Activated naive CD8-positive, alpha-beta T cell (primary cell): ENCODE measurements around the gene IGSF3.

Source experiments
- H3K27ac Mint-ChIP-seq: one replicate; pipeline ENCODE4 v1.8.0; 2021; ENCODE audit warnings: mixed read lengths
- H3K27me3 Mint-ChIP-seq: one replicate; pipeline ENCODE4 v1.8.0; 2021; ENCODE audit warnings: mixed read lengths
- H3K36me3 Mint-ChIP-seq: one replicate; pipeline ENCODE4 v1.8.0; 2021; ENCODE audit warnings: mixed read lengths
- H3K4me1 Mint-ChIP-seq: one replicate; pipeline ENCODE4 v1.8.0; 2021; ENCODE audit warnings: low read depth, mixed read lengths
- H3K4me3 Mint-ChIP-seq: one replicate; pipeline ENCODE4 v1.8.0; 2021; ENCODE audit warnings: mild to moderate bottlenecking, mixed read lengths
- H3K9me3 Mint-ChIP-seq: one replicate; pipeline ENCODE4 v1.8.0; 2021; ENCODE audit warnings: low read depth, mixed read lengths

The IGSF3 gene

GRCh38 chr1:116544588-116545358 lies 122.8 kb downstream of the IGSF3 start:
- H3K36me3 Mint-ChIP-seq = peaks cover 28% of the 10 kb centered on the region
- peaks cover 32% of the 10 kb centered on the region for H3K4me1 Mint-ChIP-seq
- no peaks in the 10 kb centered on the region for H3K27me3 Mint-ChIP-seq
- peak overlapping the region; percentile 97 for H3K27ac Mint-ChIP-seq
- H3K4me3 Mint-ChIP-seq = peak overlapping the region; percentile 72
- no peaks in the 10 kb centered on the region for H3K9me3 Mint-ChIP-seq

- Mint-ChIP-seq H3K27ac (no peak overlapping the region), H3K4me3 (no peak overlapping the region), H3K36me3 (peaks cover 29% of the 10 kb centered on the region), H3K4me1 (peaks cover 41% of the 10 kb centered on the region), H3K9me3 (no peaks in the 10 kb centered on the region), H3K27me3 (no peaks in the 10 kb centered on the region)
Observed at GRCh38 chr1:116540088-116540487, 127.4 kb downstream of the IGSF3 start.

- H3K4me3 Mint-ChIP-seq = no peak overlapping the region
- peak overlapping the region; percentile 24 for H3K27ac Mint-ChIP-seq
- H3K4me1 Mint-ChIP-seq = peaks cover 29% of the 10 kb centered on the region
- no peaks in the 10 kb centered on the region for H3K9me3 Mint-ChIP-seq
- peaks cover 30% of the 10 kb centered on the region for H3K36me3 Mint-ChIP-seq
- H3K27me3 Mint-ChIP-seq = no peaks in the 10 kb centered on the region
Observed at GRCh38 chr1:116538544-116538943, 129.0 kb downstream of the IGSF3 start.

- Mint-ChIP-seq H3K9me3 (no peaks in the 10 kb centered on the region), H3K4me1 (peaks cover 28% of the 10 kb centered on the region), H3K36me3 (peaks cover 30% of the 10 kb centered on the region), H3K4me3 (no peak overlapping the region), H3K27me3 (no peaks in the 10 kb centered on the region), H3K27ac (peak overlapping the region; percentile 12)
Observed at GRCh38 chr1:116537898-116538297, 129.6 kb downstream of the IGSF3 start.

GRCh38 chr1:116537040-116537831 lies 130.3 kb downstream of the IGSF3 start:
- H3K4me1 Mint-ChIP-seq = peaks cover 28% of the 10 kb centered on the region
- H3K4me3 Mint-ChIP-seq = no peak overlapping the region
- H3K27ac Mint-ChIP-seq = no peak overlapping the region
- H3K9me3 Mint-ChIP-seq = no peaks in the 10 kb centered on the region
- no peaks in the 10 kb centered on the region for H3K27me3 Mint-ChIP-seq
- peaks cover 26% of the 10 kb centered on the region for H3K36me3 Mint-ChIP-seq

GRCh38 chr1:116534014-116534739 lies 133.4 kb downstream of the IGSF3 start:
- no peak overlapping the region for H3K27ac Mint-ChIP-seq
- H3K36me3 Mint-ChIP-seq = peaks cover 21% of the 10 kb centered on the region
- no peaks in the 10 kb centered on the region for H3K27me3 Mint-ChIP-seq
- no peak overlapping the region for H3K4me3 Mint-ChIP-seq
- peaks cover 16% of the 10 kb centered on the region for H3K4me1 Mint-ChIP-seq
- H3K9me3 Mint-ChIP-seq = no peaks in the 10 kb centered on the region

- no peak overlapping the region for H3K27ac Mint-ChIP-seq
- H3K36me3 Mint-ChIP-seq = peaks cover 23% of the 10 kb centered on the region
- no peak overlapping the region for H3K4me3 Mint-ChIP-seq
- no peaks in the 10 kb centered on the region for H3K27me3 Mint-ChIP-seq
- H3K4me1 Mint-ChIP-seq = peaks cover 9% of the 10 kb centered on the region
- H3K9me3 Mint-ChIP-seq = no peaks in the 10 kb centered on the region
Observed at GRCh38 chr1:116533429-116533820, 134.1 kb downstream of the IGSF3 start.

GRCh38 chr1:116532671-116533428 lies 134.7 kb downstream of the IGSF3 start:
- no peaks in the 10 kb centered on the region for H3K27me3 Mint-ChIP-seq
- peaks cover 26% of the 10 kb centered on the region for H3K36me3 Mint-ChIP-seq
- no peak overlapping the region for H3K27ac Mint-ChIP-seq
- H3K4me1 Mint-ChIP-seq = peaks cover 3% of the 10 kb centered on the region
- H3K9me3 Mint-ChIP-seq = no peaks in the 10 kb centered on the region
- H3K4me3 Mint-ChIP-seq = no peak overlapping the region

- Mint-ChIP-seq H3K27me3 (no peaks in the 10 kb centered on the region), H3K27ac (no peak overlapping the region), H3K9me3 (no peaks in the 10 kb centered on the region), H3K4me3 (no peak overlapping the region), H3K4me1 (peaks cover 3% of the 10 kb centered on the region), H3K36me3 (peaks cover 26% of the 10 kb centered on the region)
Observed at GRCh38 chr1:116531917-116532316, 135.6 kb downstream of the IGSF3 start.

- no peaks in the 10 kb centered on the region for H3K9me3 Mint-ChIP-seq
- no peak overlapping the region for H3K27ac Mint-ChIP-seq
- no peak overlapping the region for H3K4me3 Mint-ChIP-seq
- H3K27me3 Mint-ChIP-seq = no peaks in the 10 kb centered on the region
- no peaks in the 10 kb centered on the region for H3K4me1 Mint-ChIP-seq
- H3K36me3 Mint-ChIP-seq = peaks cover 30% of the 10 kb centered on the region
Observed at GRCh38 chr1:116529681-116530080, 137.9 kb downstream of the IGSF3 start.

- Mint-ChIP-seq H3K4me3 (no peak overlapping the region), H3K27me3 (no peaks in the 10 kb centered on the region), H3K9me3 (no peaks in the 10 kb centered on the region), H3K4me1 (no peaks in the 10 kb centered on the region), H3K27ac (no peak overlapping the region), H3K36me3 (peaks cover 30% of the 10 kb centered on the region)
Observed at GRCh38 chr1:116529199-116529631, 138.3 kb downstream of the IGSF3 start.

- H3K4me3 Mint-ChIP-seq = no peak overlapping the region
- H3K36me3 Mint-ChIP-seq = peaks cover 24% of the 10 kb centered on the region
- H3K27me3 Mint-ChIP-seq = no peaks in the 10 kb centered on the region
- no peak overlapping the region for H3K27ac Mint-ChIP-seq
- H3K4me1 Mint-ChIP-seq = no peaks in the 10 kb centered on the region
- H3K9me3 Mint-ChIP-seq = no peaks in the 10 kb centered on the region
Observed at GRCh38 chr1:116528329-116529083, 139.0 kb downstream of the IGSF3 start.

GRCh38 chr1:116525440-116525839 lies 142.1 kb downstream of the IGSF3 start:
- Mint-ChIP-seq H3K36me3 (peaks cover 19% of the 10 kb centered on the region), H3K4me1 (no peaks in the 10 kb centered on the region), H3K27me3 (no peaks in the 10 kb centered on the region), H3K9me3 (no peaks in the 10 kb centered on the region), H3K4me3 (no peak overlapping the region), H3K27ac (no peak overlapping the region)
